Loucy (cell line): ENCODE measurements around the gene ALDOA.

ENCODE experiments used
- EZH2phosphoT487 ChIP-seq: fragments of 200-600 bp; IDR thresholded peaks from 2 replicates; pipeline ENCODE4 v1.6.1; 2018; ENCODE audit warnings: antibody characterized with exemption, mild to moderate bottlenecking, moderate library complexity, borderline replicate concordance
- TF ChIP-seq, protein P1 (sequence below): fragments of 200-600 bp; sonication (generic); conservative IDR thresholded peaks from 2 replicates; pipeline ENCODE4 v1.5.1; 2014; ENCODE audit warnings: mild to moderate bottlenecking, antibody characterized with exemption, low read length

DNA sequence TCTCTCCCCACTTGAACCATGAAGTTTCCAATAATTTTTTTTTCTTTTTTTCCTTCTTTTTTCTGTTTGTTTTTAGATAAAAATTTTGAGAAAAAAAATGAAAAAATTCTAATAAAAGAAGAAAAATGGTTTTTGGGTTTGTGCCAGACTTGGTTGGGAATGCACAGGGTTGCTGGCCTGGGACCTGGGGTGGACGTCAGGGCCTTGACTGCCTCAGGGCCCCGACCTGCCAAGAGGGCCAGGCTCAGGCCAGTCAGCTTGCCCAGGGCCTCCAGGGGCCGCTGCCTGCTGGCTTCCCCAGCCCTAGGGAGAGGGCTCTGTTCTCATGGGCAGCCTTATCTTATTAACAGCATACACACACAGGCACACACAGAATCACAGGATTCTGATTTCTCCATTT is 19.7 kb downstream of the ALDOA start:
- TF ChIP-seq, protein P1, sequence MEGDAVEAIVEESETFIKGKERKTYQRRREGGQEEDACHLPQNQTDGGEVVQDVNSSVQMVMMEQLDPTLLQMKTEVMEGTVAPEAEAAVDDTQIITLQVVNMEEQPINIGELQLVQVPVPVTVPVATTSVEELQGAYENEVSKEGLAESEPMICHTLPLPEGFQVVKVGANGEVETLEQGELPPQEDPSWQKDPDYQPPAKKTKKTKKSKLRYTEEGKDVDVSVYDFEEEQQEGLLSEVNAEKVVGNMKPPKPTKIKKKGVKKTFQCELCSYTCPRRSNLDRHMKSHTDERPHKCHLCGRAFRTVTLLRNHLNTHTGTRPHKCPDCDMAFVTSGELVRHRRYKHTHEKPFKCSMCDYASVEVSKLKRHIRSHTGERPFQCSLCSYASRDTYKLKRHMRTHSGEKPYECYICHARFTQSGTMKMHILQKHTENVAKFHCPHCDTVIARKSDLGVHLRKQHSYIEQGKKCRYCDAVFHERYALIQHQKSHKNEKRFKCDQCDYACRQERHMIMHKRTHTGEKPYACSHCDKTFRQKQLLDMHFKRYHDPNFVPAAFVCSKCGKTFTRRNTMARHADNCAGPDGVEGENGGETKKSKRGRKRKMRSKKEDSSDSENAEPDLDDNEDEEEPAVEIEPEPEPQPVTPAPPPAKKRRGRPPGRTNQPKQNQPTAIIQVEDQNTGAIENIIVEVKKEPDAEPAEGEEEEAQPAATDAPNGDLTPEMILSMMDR, result no peak
- no peak for TF ChIP-seq EZH2phosphoT487
